Lower leg skin (tissue), 3 donors: ENCODE results near the gene C1QTNF7.

Experiments
- POLR2A ChIP-seq, 2 donors: fragments of 450-650 bp; IDR thresholded peaks; one replicate each; pipeline ENCODE4 v1.6.1; 2016 to 2017; ENCODE audit warnings: antibody characterized with exemption in 2 of 2, mild to moderate bottlenecking in 1 of 2, moderate library complexity in 1 of 2
- TF ChIP-seq, protein P1 (sequence below), 3 donors: fragments of 450-650 bp; IDR thresholded peaks; one replicate each; pipeline ENCODE4 v1.5.1; 2016; ENCODE audit warnings: antibody characterized with exemption in 3 of 3, mild to moderate bottlenecking in 3 of 3, moderate library complexity in 2 of 3

DNA sequence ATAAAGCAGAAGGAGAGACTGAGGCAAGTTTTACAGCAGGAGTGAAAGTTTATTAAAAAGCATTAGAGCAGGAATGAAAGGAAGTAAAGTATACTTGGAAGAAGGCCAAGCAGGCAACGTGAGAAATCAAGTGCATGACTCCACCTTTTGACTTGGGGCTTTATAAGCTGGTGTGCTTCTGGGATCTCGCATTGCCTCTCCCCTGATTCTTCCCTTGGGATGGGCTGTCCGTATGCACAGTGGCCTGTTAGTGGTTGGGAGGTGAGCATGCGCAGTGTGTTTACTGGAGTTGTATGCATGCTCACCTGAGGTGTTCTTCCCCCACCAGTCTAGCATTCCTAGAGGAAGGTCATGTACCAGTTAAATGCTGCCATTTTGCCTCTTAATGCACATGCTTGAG is 29.1 kb upstream of the C1QTNF7 start:
- TF ChIP-seq, protein P1, sequence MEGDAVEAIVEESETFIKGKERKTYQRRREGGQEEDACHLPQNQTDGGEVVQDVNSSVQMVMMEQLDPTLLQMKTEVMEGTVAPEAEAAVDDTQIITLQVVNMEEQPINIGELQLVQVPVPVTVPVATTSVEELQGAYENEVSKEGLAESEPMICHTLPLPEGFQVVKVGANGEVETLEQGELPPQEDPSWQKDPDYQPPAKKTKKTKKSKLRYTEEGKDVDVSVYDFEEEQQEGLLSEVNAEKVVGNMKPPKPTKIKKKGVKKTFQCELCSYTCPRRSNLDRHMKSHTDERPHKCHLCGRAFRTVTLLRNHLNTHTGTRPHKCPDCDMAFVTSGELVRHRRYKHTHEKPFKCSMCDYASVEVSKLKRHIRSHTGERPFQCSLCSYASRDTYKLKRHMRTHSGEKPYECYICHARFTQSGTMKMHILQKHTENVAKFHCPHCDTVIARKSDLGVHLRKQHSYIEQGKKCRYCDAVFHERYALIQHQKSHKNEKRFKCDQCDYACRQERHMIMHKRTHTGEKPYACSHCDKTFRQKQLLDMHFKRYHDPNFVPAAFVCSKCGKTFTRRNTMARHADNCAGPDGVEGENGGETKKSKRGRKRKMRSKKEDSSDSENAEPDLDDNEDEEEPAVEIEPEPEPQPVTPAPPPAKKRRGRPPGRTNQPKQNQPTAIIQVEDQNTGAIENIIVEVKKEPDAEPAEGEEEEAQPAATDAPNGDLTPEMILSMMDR (IDR thresholded peaks at IDR 0.05), result no peak
- TF ChIP-seq POLR2A (IDR thresholded peaks at IDR 0.05), result no peak
